GM12891 (cell line): ENCODE data around the gene PHLPP1.
A peak's percentile ranks its signal among the peaks of the same experiment; 100 is the strongest.

Experiments
- DNase-seq: peaks from one replicate; pipeline ENCODE4 v3.0.0; 2011; ENCODE audit warnings: low spot score; ENCODE audit not compliant: insufficient read length
- FAIRE-seq: peaks from 2 replicates; lab custom pipeline; 2011; peaks lifted over from hg19 to GRCh38; lab: Jason Lieb, UNC
- PAX5 ChIP-seq: IDR thresholded peaks from 2 replicates; pipeline ENCODE4 v1.6.1; 2011; ENCODE audit warnings: low read length, moderate library complexity, mild to moderate bottlenecking; ENCODE audit not compliant: insufficient read depth, severe bottlenecking
- POLR2A ChIP-seq: IDR thresholded peaks from 2 replicates; pipeline ENCODE4 v1.6.1; 2011; ENCODE audit warnings: low read depth, low read length, control low read depth
- POLR2AphosphoS5 ChIP-seq: IDR thresholded peaks from 2 replicates; pipeline ENCODE4 v1.6.1; 2011; ENCODE audit warnings: low read depth, low read length, control low read depth
- POU2F2 ChIP-seq: IDR thresholded peaks from 2 replicates; pipeline ENCODE4 v1.6.1; 2011; ENCODE audit warnings: low read depth, mild to moderate bottlenecking, control low read depth, low read length, moderate library complexity
- SPI1 ChIP-seq: IDR thresholded peaks from 2 replicates; pipeline ENCODE4 v1.6.1; 2011; ENCODE audit warnings: low read depth, low read length, control low read depth
- TAF1 ChIP-seq: IDR thresholded peaks from 2 replicates; pipeline ENCODE4 v1.6.1; 2011; ENCODE audit warnings: low read depth, low read length, control low read depth

The PHLPP1 gene

DNA sequence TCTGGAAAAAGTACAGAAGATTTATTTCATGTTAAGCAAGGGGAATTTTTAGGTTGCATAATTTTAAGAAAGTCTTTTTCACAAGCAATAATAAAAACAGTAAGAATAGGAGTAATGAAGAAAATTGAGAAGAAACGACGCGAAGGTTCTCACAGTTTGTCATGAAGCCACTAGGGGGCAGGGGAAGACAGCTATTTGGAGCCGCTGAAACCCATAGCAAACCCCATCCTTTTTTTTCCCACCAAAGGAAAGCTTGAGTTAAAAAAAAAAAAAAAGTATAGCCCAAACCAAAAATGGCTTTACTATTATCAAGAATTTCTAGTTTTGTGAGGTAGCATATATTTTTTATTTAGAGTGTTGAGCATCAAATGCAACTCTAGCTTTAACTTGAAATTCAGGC, 300.9 kb downstream of the PHLPP1 start:
- DNase-seq, result peak; percentile 41
- FAIRE-seq, result no peak
- TF ChIP-seq POLR2A, result no peak

DNA sequence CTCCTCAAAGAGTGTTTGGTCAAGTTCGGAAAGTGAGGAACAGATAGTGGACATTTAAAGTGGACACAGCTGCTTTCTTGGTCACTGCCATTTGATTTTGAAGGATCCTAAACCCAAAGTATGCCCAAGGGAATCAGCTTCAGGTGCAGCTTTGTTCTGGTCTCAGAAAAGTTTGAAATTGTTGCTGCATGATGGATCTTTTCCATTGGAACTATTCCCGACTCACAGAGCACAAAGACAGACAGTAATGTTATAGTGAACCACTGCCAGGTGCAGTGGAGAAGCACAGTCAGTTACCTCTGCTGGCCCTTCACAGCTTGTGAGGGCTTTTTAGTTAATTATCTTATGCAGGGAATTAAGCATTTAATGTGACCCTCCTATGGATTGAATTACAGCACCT, 301.7 kb downstream of the PHLPP1 start:
- TF ChIP-seq TAF1, result no peak
- no peak for TF ChIP-seq POLR2A
- no peak for TF ChIP-seq SPI1
- DNase-seq (no peak), FAIRE-seq (peak; percentile 35)

DNA sequence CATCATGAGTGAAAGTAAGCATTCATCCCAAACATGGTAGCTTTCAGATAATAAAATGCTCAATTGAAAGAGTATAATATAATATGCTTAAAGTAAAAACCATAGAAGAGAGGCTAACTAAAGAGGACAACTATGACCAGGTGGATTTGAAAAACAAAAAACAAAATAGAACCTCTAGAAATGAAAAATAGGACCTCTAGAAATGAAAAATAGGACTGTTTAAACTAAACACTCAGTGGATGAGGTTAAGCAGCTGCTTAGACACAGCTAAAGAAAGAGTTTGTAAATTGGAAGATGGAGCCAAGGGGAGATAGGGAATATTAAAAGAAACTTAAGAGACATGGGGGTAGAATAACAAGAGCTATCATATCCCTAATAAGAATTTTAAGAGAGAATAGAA, 302.6 kb downstream of the PHLPP1 start:
- no peak for FAIRE-seq
- DNase-seq, result no peak
- TF ChIP-seq POLR2AphosphoS5 (no peak), PAX5 (no peak), TAF1 (no peak), SPI1 (no peak), POLR2A (no peak), POU2F2 (no peak)

DNA sequence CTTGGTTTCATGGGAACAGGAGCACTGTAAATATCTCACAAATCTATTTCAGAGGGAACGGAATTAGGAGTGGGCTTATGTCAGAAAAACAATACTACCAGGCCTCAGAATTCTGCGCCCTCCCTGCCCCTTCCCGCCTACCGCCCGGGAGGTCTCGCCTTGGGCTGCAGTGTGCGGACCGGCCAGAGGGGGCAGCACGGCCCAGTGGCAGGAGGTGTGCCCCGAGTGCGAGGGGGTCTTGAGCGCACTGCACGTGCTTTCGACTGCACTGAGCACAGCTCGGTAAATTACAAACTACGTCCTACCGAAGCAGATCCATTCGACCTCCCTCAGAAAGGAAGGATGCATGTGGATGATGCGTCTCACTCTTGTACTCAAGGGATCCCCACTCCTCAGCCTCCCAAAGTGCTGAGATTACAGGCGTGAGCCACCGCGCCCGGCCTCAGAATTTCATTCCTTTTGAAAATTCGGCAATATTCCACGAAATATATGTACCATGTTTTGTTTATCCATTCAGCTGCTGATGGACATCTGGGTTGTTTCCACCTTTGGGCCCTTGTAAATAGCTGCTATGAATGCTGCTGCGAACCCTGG, 307.2 kb downstream of the PHLPP1 start:
- DNase-seq (no peak), FAIRE-seq (no peak)
- TF ChIP-seq TAF1 (no peak), POU2F2 (no peak), POLR2AphosphoS5 (no peak), POLR2A (no peak), SPI1 (no peak), PAX5 (no peak)

DNA sequence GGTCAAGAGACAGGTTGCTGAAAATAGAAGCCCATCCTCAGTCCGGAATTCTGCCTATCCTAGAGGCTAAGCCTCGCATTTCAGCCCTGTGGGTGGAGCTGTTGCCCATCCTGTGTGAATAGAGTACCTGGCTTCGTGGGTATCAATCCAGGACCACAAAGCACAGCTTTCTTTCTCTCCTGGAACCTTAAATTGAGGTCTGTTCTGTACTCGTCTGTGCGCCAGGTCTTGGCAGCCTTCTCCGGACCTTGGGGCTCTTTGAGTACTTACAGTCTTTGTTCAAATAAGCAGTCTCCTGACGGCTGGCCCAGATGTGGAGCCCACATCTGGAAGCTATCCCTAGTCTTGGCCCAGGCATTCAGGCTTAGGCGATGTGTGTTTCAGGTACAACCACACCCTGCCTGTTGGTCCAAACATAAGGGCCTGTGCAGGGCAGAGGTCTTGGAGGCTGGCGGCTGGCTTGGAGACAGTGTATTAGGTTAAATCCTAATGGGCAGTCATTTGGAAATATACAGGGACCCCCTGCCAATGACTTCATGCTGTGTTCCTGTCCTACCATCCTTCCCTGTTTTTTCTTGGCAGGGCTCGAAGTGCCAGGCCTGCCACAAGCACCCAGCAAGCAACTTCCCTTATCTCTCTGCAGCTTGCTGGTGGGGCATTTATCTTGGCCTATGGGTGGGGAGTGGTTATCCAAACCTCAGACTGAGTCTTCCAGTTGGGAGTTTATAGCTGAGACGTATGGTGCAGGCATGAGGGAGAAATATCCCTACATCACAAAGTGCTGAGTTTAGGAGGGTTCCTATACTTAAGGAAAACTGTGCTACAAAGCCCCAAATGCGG, 310.1 kb downstream of the PHLPP1 start:
- TF ChIP-seq POU2F2 (no peak), PAX5 (no peak), POLR2A (no peak), POLR2AphosphoS5 (no peak), TAF1 (no peak), SPI1 (no peak)
- DNase-seq (no peak), FAIRE-seq (no peak)

DNA sequence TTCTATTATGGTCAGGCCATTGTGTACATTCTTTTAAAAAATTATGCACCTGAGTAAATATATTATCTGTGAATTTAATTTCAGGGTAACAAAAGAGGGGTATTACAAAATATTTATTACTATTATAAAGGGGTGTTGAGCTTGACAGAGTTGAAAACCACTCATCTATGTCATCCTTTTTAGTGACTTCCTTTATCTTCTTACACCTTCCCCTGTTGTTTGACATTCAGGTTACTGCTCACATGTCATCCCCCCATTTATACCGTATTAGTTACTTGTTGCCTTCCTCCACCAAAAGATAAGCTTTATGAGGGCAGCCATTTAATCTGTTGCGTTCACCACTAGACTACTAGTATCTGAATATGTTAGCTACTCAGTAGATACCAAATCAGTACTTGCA, 313.0 kb downstream of the PHLPP1 start:
- DNase-seq (no peak), FAIRE-seq (no peak)
- TF ChIP-seq POLR2A (no peak), POU2F2 (no peak), POLR2AphosphoS5 (no peak), TAF1 (no peak), SPI1 (no peak), PAX5 (no peak)
